Activated naive CD8-positive, alpha-beta T cell treated with anti-CD3 and anti-CD28 coated beads for 36 hours (primary cell): Measurements from ENCODE around the gene OR5K1. TPM values are rescaled to one million over a fixed set of nuclear protein-coding genes. Genes with fewer than 3 reads are reported as not detected.

Source experiments
- DNase-seq: peaks from one replicate; pipeline ENCODE4 v3.0.0; 2021
- H3K27ac Mint-ChIP-seq: one replicate; pipeline ENCODE4 v1.8.0; 2022; ENCODE audit warnings: mild to moderate bottlenecking, moderate library complexity, mixed read lengths
- H3K27me3 Mint-ChIP-seq: one replicate; pipeline ENCODE4 v1.8.0; 2022; ENCODE audit warnings: mild to moderate bottlenecking, mixed read lengths
- H3K36me3 Mint-ChIP-seq: one replicate; pipeline ENCODE4 v1.8.0; 2021; ENCODE audit warnings: mild to moderate bottlenecking, mixed read lengths
- H3K4me1 Mint-ChIP-seq: one replicate; pipeline ENCODE4 v1.8.0; 2021; ENCODE audit warnings: mixed read lengths
- H3K4me3 Mint-ChIP-seq: one replicate; pipeline ENCODE4 v1.8.0; 2022; ENCODE audit warnings: mild to moderate bottlenecking, moderate library complexity, mixed read lengths
- H3K9me3 Mint-ChIP-seq: one replicate; pipeline ENCODE4 v1.8.0; 2022; ENCODE audit warnings: mixed read lengths
- total RNA-seq, 2 experiments: library from RNA; stranded (reverse); gene quantifications; one replicate each; pipeline ENCODE4 v1.2.3, GENCODE V29; 2021

The OR5K1 gene
- not detected for total RNA-seq

DNA sequence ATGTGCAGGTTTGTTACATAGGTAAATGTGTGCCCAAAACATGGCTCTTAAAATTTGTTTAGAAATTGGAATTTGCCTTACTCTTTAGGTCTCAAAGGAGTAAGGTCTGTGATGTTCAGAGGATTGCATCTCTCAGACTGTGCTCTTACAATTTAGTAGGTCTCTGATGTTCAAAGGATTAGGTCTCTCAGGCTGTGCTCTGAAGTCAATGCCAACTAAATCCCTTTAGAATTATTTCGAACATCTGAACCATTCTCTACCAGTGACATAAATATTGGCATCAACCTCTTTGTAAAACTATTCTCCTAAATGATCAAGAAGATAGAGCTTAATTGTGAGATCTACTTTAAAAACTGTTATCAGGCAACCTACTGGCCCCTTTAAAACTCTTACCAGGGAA is at the start of gene OR5K1:
TSS of gene OR5K1 (plus strand) at position 301 of the 400 bp plus-strand sequence. CDS start 6,376 bp downstream, outside the sequence.
- no peak for DNase-seq
- no peak within 1 kb of the TSS for H3K27ac Mint-ChIP-seq
- H3K9me3 Mint-ChIP-seq: peaks cover 6% of the 10 kb centered on the region
- H3K4me1 Mint-ChIP-seq: peaks cover 4% of the 10 kb centered on the region
- no peaks in the 10 kb centered on the region for H3K27me3 Mint-ChIP-seq
- H3K36me3 Mint-ChIP-seq: no peaks in the 10 kb centered on the region
- H3K4me3 Mint-ChIP-seq: no peak within 1 kb of the TSS

DNA sequence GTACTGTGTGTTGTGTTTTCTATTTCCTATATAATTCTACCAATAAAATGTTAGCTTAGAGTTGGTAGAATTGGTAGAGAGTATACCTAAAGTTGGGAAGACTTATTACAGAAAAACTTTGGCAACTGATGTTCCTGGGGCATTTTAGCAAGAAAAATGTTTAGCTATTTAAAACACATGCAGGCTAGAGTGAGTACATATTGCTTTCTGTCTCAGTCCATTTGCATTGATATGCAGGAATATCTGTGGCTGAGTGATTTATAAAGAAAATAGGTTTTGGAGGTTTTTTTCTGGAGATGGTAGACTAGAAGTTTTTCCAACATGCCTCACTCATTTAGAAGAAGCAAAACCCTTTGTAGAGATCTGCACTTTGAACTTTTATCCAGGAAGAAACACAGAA is 30.4 kb upstream of the OR5K1 start:
- Mint-ChIP-seq H3K4me3 (no peak overlapping the region), H3K9me3 (peaks cover 22% of the 10 kb centered on the region), H3K27ac (no peak overlapping the region), H3K36me3 (peaks cover 4% of the 10 kb centered on the region), H3K4me1 (no peaks in the 10 kb centered on the region), H3K27me3 (no peaks in the 10 kb centered on the region)
- no peak for DNase-seq

DNA sequence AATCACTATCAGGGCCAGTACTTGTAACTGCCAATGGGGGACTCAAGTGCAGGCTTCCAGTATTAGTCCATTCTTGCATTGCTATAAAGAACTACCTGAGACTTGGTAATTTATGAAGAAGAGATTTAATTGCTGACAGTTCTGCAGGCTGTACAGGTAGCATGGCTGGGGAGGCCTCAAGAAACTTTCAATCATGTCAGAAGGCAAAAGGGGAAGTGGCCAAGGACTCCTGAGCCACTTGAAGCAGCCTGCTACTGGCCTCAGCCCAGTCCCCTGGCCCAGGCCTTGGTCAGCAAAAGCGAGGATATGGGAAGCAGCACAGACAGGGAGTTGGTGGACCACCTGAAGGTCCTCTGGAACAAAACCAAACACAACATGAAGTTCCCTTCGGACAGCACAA is 29.2 kb upstream of the OR5K1 start:
- peaks cover 20% of the 10 kb centered on the region for H3K9me3 Mint-ChIP-seq
- no peaks in the 10 kb centered on the region for H3K27me3 Mint-ChIP-seq
- H3K4me1 Mint-ChIP-seq: no peaks in the 10 kb centered on the region
- no peak overlapping the region for H3K27ac Mint-ChIP-seq
- H3K36me3 Mint-ChIP-seq: peaks cover 4% of the 10 kb centered on the region
- H3K4me3 Mint-ChIP-seq: no peak overlapping the region
- DNase-seq: no peak

DNA sequence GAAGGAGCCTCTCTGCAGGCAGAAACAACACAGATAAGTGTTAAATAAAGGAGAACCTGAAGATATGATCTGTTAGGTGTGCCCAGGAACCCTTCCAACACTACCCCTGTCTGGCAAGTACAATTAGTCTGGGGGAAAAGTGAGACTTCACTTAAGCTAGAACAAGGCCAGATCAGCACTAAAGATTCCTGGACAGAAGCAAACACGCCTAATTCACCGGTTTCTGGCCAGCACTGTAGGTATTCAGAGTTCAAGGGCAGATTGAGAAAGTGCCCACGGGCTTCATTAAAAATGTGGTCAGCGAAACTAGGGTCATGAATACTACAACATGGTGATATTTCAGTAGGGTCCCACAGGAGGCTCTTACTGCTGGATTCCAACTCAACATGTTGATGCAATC is 28.6 kb upstream of the OR5K1 start:
- Mint-ChIP-seq H3K4me1 (no peaks in the 10 kb centered on the region), H3K4me3 (no peak overlapping the region), H3K36me3 (no peaks in the 10 kb centered on the region), H3K27ac (no peak overlapping the region), H3K9me3 (peaks cover 14% of the 10 kb centered on the region), H3K27me3 (no peaks in the 10 kb centered on the region)
- DNase-seq: no peak

DNA sequence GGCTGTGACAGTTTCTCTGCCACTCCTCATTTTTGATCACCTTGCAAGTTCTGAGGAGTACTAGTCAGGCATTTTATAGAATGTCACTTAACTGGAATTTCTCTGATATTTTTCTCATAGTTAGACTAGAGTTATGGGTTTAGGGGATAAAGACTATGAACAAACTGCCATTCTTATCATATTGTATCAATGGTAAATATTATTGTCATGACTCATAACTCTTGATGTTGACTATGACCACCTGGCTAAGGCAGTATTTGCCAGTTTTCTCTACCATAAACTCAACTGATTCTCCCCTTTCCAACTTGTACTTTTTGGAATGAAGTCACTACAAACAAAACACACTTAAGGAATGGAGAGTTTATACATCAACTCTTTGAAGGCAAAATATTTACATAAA is 22.7 kb upstream of the OR5K1 start:
- no peak overlapping the region for H3K27ac Mint-ChIP-seq
- no peak for DNase-seq
- H3K36me3 Mint-ChIP-seq: no peaks in the 10 kb centered on the region
- H3K4me3 Mint-ChIP-seq: no peak overlapping the region
- no peaks in the 10 kb centered on the region for H3K9me3 Mint-ChIP-seq
- peaks cover 10% of the 10 kb centered on the region for H3K27me3 Mint-ChIP-seq
- no peaks in the 10 kb centered on the region for H3K4me1 Mint-ChIP-seq

DNA sequence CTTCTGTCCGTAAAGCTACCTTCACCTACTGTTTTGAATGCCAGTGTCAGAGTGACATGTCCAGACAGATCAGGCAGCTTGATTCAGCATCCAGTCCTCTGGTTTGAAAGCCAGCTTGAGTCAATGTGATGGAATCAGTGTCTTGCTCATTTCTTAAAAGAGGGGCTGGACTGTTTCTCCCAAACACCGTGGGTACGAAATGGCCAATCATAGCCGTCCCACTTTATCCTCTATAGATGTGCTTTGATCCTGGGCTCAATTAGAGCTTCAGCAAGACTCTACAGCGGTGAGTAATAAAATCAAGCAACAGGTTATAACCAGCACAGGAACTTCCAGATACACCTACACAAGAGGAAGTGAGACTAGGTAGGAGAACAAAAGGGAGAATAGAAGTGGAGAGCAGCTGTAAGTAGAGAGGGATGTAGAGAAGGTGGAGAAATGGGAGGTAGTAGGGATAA is 17.0 kb upstream of the OR5K1 start:
- Mint-ChIP-seq H3K27me3 (peaks cover 14% of the 10 kb centered on the region), H3K27ac (no peak overlapping the region), H3K36me3 (no peaks in the 10 kb centered on the region), H3K9me3 (peaks cover 2% of the 10 kb centered on the region), H3K4me1 (peaks cover 8% of the 10 kb centered on the region), H3K4me3 (no peak overlapping the region)
- no peak for DNase-seq

DNA sequence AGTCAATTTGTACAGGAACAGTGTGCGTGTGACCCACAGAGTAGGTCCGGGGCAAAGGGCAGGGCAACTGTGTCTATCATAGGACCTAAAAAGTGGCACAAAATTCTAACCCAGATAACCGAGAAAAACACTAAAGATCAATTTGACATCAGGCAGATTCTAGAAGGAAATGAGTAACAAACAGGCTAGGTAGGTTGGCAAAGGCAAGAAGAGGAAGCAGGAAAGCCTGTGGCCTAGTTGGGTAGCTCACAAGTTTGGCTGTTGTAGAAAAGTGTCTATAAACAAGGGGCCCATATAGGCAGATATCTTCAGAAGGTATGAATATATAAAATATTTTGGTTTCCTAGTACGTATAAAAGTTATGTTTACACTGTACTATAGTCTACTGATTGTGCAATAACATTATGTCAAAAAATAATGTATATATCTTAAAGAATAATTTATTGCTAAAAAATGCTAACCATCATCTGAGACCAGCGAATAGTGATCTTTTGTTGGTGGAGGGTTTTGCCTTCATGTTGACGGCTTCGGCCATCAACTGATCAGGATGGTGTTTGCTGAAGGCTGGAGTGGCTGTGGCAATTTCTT is 13.3 kb upstream of the OR5K1 start:
- H3K9me3 Mint-ChIP-seq: peaks cover 2% of the 10 kb centered on the region
- DNase-seq: no peak
- H3K4me3 Mint-ChIP-seq: no peak overlapping the region
- H3K36me3 Mint-ChIP-seq: no peaks in the 10 kb centered on the region
- H3K27me3 Mint-ChIP-seq: peaks cover 7% of the 10 kb centered on the region
- H3K27ac Mint-ChIP-seq: no peak overlapping the region
- H3K4me1 Mint-ChIP-seq: peaks cover 8% of the 10 kb centered on the region

DNA sequence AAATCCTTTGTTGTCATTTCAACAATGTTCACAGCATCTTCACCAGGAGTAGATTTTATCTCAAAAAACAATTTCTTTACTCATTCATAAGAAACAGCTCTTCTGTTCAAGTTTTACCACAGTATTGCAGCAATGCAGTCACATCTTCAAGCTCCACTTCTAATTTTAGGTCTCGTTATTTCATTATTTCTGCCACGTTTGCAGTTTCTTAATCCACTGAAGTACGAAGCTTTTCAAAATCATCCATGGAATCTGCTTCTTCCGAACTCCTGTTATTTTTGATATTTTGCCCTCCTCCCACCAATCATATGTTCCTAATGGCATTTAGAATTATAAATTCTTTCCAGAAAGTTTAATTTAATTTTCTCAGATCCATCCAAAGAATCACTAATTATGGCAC is 12.6 kb upstream of the OR5K1 start:
- H3K9me3 Mint-ChIP-seq: peaks cover 2% of the 10 kb centered on the region
- H3K4me3 Mint-ChIP-seq: no peak overlapping the region
- no peak overlapping the region for H3K27ac Mint-ChIP-seq
- peaks cover 8% of the 10 kb centered on the region for H3K4me1 Mint-ChIP-seq
- no peak for DNase-seq
- peaks cover 7% of the 10 kb centered on the region for H3K27me3 Mint-ChIP-seq
- no peaks in the 10 kb centered on the region for H3K36me3 Mint-ChIP-seq

DNA sequence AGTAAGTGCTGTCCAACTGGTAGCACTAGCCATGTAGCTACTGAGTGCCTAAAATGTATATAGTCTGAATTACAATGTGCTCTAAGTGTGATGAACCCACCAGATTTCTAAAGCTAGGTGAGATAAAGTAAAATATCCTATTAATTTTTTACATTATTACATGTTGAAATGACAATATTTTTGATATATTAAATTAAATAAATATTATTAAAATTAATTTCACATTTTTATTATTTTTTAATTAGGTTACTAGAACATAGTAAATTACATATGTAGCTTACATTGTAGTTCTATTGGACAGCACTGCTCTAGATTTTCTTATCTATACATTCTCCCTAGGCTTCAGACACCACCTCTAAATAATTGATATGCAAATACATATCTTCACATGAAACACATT is 9.2 kb upstream of the OR5K1 start:
- no peak for DNase-seq
- H3K4me1 Mint-ChIP-seq: no peaks in the 10 kb centered on the region
- no peaks in the 10 kb centered on the region for H3K36me3 Mint-ChIP-seq
- peaks cover 3% of the 10 kb centered on the region for H3K9me3 Mint-ChIP-seq
- no peak overlapping the region for H3K4me3 Mint-ChIP-seq
- peaks cover 3% of the 10 kb centered on the region for H3K27me3 Mint-ChIP-seq
- no peak overlapping the region for H3K27ac Mint-ChIP-seq

DNA sequence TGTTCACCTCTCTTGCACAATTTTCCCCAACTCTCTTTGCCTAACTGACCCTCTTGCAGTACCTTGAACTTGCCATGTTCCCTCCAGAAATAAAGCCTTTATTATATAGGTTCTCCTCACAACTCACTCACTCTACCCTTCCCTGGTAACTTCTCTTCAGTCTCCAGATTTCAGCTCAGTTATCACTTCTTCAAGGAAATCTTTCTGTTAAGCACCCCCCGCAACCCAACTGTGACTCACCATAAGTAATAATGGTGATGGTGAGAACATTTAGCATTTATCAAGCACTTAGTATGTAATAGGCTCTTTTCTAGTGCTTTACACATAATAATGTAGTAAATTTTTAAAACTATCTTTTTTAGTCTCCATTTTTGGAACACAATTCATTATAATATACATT is 8.1 kb upstream of the OR5K1 start:
- no peak for DNase-seq
- H3K4me1 Mint-ChIP-seq: no peaks in the 10 kb centered on the region
- no peak overlapping the region for H3K4me3 Mint-ChIP-seq
- H3K9me3 Mint-ChIP-seq: peaks cover 6% of the 10 kb centered on the region
- peaks cover 3% of the 10 kb centered on the region for H3K27me3 Mint-ChIP-seq
- no peaks in the 10 kb centered on the region for H3K36me3 Mint-ChIP-seq
- H3K27ac Mint-ChIP-seq: no peak overlapping the region

DNA sequence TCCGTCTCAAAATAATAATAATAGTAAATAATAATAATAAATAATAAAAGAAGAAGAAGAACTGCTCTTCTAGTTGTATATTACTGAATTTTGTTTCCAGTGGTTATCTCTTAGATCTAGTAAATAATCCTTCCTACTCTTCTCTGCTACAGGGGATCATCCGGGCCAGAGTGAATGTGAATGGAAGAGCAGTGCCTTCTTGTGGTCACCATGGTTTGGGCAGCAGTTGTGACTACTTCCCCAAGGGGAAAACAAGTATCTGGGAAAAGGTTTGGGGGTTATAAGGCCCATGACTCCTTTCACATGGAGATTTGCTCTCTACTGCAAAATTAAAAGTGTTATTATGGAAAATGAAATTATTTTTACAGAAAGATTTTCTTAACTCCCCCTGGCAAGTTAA is 5.5 kb upstream of the OR5K1 start:
- peaks cover 4% of the 10 kb centered on the region for H3K4me1 Mint-ChIP-seq
- H3K36me3 Mint-ChIP-seq: no peaks in the 10 kb centered on the region
- H3K9me3 Mint-ChIP-seq: peaks cover 6% of the 10 kb centered on the region
- DNase-seq: no peak
- H3K4me3 Mint-ChIP-seq: no peak overlapping the region
- no peak overlapping the region for H3K27ac Mint-ChIP-seq
- H3K27me3 Mint-ChIP-seq: peaks cover 3% of the 10 kb centered on the region

DNA sequence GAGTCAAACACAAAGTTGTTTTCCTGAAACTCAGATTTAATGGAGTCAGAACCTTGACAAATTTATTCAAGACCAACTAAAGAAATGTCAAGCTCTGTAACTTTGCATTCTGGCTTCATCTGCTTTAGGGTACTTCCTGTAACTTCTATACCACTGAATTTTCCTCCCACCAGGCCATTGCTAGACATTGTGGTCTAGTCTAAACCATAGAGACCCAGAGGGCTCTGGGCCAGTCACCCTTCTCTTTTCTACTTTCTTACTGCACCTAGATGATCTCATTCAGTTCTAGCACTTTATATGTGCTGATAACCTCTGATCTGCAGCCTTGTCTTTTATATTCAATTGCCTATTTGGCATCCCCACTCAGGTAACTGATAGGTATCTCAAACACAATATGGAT is 2.8 kb upstream of the OR5K1 start:
- H3K27ac Mint-ChIP-seq: no peak overlapping the region
- no peak for DNase-seq

DNA sequence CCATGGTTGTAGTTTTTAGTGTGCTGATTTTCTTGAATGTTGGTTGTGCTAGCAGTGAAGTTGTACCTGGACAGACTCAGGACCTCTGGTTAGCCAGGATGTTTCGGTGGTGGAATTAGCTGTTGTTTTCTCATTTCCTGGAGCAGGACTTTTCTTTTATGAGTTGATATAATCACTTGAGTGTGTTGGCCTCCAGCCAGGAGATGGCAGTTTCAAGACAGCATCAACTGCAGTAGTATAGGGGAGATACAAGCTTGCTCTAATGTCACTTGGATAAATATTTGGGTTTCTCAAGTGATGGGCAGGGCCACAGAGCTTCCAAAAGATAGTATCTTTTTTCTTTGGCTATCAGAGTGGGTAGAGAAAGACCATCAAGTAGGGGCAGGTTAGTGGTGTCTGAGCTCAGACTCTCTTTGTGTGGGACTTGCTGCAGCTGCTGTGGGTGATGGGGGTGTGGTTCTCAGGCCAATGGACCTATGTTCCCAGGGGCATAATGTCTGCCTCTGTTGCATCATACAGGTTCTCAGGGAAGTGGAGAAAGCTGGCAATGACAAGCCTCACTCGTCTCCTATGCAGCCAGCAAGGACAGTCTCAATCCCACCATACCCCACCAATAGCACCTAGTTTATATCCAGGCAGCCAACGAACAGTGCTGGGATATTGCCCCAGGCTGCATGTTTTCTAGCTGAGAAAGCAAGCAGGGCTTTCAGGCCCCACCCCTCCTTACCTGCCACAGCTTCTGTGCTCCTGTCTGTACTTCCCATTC is 19.9 kb downstream of the OR5K1 start:
- H3K36me3 Mint-ChIP-seq: peaks cover 6% of the 10 kb centered on the region
- H3K27ac Mint-ChIP-seq: no peak overlapping the region
- no peak overlapping the region for H3K4me3 Mint-ChIP-seq
- peaks cover 17% of the 10 kb centered on the region for H3K27me3 Mint-ChIP-seq
- H3K9me3 Mint-ChIP-seq: peaks cover 42% of the 10 kb centered on the region
- no peak for DNase-seq
- no peaks in the 10 kb centered on the region for H3K4me1 Mint-ChIP-seq

More for the DNA sequence above, 2.8 kb upstream of the OR5K1 start:
- H3K9me3 Mint-ChIP-seq: peaks cover 6% of the 10 kb centered on the region
- H3K36me3 Mint-ChIP-seq: no peaks in the 10 kb centered on the region
- H3K27me3 Mint-ChIP-seq: no peaks in the 10 kb centered on the region
- peaks cover 4% of the 10 kb centered on the region for H3K4me1 Mint-ChIP-seq
- no peak overlapping the region for H3K4me3 Mint-ChIP-seq

DNA sequence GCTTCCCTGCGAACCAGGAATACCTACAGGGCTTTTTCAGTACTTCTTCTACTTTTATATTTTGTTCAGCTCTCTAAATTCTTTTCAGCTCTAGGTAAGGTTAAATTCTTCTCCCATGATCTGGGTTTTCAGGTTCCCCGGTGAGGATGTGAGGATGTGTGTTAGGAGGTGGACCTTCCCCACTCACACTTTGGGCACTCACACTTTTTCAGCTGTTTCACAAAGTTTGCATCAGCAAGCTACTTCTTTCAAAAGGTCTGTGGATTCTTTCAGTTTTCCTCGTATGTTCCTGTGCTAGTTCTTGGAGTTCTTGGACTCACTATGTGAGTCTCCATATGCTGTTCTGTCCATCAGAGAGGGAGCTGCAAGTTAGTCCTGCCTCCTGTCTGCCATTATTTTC is 20.6 kb downstream of the OR5K1 start:
- DNase-seq: no peak
- peaks cover 46% of the 10 kb centered on the region for H3K9me3 Mint-ChIP-seq
- H3K4me1 Mint-ChIP-seq: no peaks in the 10 kb centered on the region
- peaks cover 8% of the 10 kb centered on the region for H3K36me3 Mint-ChIP-seq
- H3K4me3 Mint-ChIP-seq: no peak overlapping the region
- no peak overlapping the region for H3K27ac Mint-ChIP-seq
- peaks cover 17% of the 10 kb centered on the region for H3K27me3 Mint-ChIP-seq

DNA sequence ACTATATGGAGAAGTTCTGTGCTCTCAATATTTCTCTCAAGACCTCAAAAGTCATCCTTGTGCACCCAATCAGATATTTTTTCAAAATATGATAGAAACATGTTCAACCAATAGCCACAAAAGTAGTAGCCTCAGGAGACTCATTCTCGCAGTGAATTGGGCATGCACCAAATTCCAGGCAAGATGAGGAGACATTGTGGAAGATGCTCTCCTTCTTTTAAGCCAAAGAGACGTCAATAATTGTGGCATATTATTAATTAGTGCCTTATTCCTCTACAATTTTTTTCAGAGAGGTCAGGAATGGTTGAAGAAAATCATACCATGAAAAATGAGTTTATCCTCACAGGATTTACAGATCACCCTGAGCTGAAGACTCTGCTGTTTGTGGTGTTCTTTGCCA is 34.4 kb downstream of the OR5K1 start, which contains the start of gene OR5K2:
TSS of gene OR5K2 (plus strand) at position 301 of the 400 bp plus-strand sequence. CDS start at position 301, 0 bp downstream.
- Mint-ChIP-seq H3K9me3 (peaks cover 3% of the 10 kb centered on the region), H3K27me3 (peaks cover 2% of the 10 kb centered on the region), H3K36me3 (peaks cover 2% of the 10 kb centered on the region), H3K4me3 (no peak within 1 kb of the TSS), H3K27ac (no peak within 1 kb of the TSS), H3K4me1 (peaks cover 4% of the 10 kb centered on the region)
- no peak for DNase-seq

DNA sequence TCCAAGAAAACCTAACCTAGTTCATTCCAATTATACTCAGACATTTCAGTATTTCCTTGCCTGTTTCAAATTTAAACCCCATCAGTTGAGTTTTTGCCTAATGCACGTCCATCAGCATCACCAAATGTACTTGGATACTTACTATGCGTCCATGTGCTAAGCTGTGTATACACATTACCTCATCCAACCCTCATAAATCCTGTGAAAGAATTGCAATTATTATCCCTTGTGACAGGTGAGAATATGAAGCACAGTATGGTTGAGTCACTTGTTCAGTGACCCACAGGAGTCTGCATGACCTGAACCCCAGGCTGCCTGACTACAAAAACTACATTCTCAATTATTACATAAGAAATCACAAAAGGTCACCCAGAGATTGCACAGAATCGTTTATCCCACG is 37.0 kb downstream of the OR5K1 start:
- Mint-ChIP-seq H3K36me3 (peaks cover 3% of the 10 kb centered on the region), H3K27me3 (no peaks in the 10 kb centered on the region), H3K4me3 (no peak overlapping the region), H3K4me1 (peaks cover 7% of the 10 kb centered on the region), H3K27ac (no peak overlapping the region), H3K9me3 (peaks cover 3% of the 10 kb centered on the region)
- no peak for DNase-seq
